IMR-90 (cell line): ENCODE data around the gene OLFM3. TPM values are rescaled to one million over a fixed set of nuclear protein-coding genes. Genes with fewer than 3 reads are reported as not detected.

ENCODE experiments used
- ATAC-seq: fragments of 200-7000 bp; cut with Tn5 transposase; 2 replicates; pipeline ENCODE4 v1.9.1; 2020; ENCODE audit warnings: low read depth, mild to moderate bottlenecking, moderate library complexity
- BruUV-seq: library from RNA; stranded (reverse); fragments of 400-500 nt; replicated peaks from 2 replicates; lab custom pipeline; 2021; lab: Mats Ljungman, UMichigan
- CTCF ChIA-PET: fragments of 300-600 bp; formaldehyde crosslinking; extraction: SDS; loops from one replicate; lab custom pipeline; 2021; ENCODE audit warnings: antibody characterized with exemption; lab: Yijun Ruan, JAX
- POLR2A ChIA-PET: fragments of 300-600 bp; sonication (Branson Sonifier 250); formaldehyde crosslinking; loops from one replicate; lab custom pipeline; 2022; ENCODE audit warnings: antibody characterized with exemption; ENCODE audit not compliant: unreplicated experiment; lab: Charles Lee
- DNase-seq: peaks from one replicate; pipeline ENCODE4 v3.0.0; 2013
- H2AFZ ChIP-seq: replicated peaks from 2 replicates; pipeline ENCODE3; 2013; ENCODE audit warnings: low read length, mild to moderate bottlenecking; ENCODE audit not compliant: poor library complexity
- H2AK5ac ChIP-seq: 2 replicates; pipeline ENCODE4 v1.6.1; 2013; ENCODE audit warnings: low read depth, low read length, inconsistent platforms
- H2AK9ac ChIP-seq: replicated peaks from 2 replicates; pipeline ENCODE3; 2013; ENCODE audit warnings: mild to moderate bottlenecking, low read depth, low read length, moderate library complexity; ENCODE audit not compliant: poor library complexity
- H2BK120ac ChIP-seq: 2 replicates; pipeline ENCODE4 v1.6.1; 2013; ENCODE audit warnings: low read depth, low read length, inconsistent platforms
- H2BK15ac ChIP-seq: 3 replicates; pipeline ENCODE4 v1.6.1; 2013; ENCODE audit warnings: low read depth, low read length, inconsistent platforms
- H2BK20ac ChIP-seq: 2 replicates; pipeline ENCODE4 v1.6.1; 2013; ENCODE audit warnings: low read depth, mild to moderate bottlenecking, inconsistent platforms, low read length, moderate library complexity
- H2BK5ac ChIP-seq: 2 replicates; pipeline ENCODE4 v1.6.1; 2013; ENCODE audit warnings: mild to moderate bottlenecking, low read depth, low read length, inconsistent platforms; ENCODE audit not compliant: poor library complexity, severe bottlenecking
- H3K14ac ChIP-seq: replicated peaks from 2 replicates; pipeline ENCODE4 v1.6.1; 2013; ENCODE audit warnings: low read depth, low read length, inconsistent platforms
- H3K18ac ChIP-seq: 2 replicates; pipeline ENCODE4 v1.6.1; 2013; ENCODE audit warnings: low read depth, low read length, control low read depth
- H3K23ac ChIP-seq: 2 replicates; pipeline ENCODE4 v1.6.1; 2013; ENCODE audit warnings: low read depth, low read length, inconsistent platforms
- H3K27ac ChIP-seq: 2 replicates; pipeline ENCODE4 v1.5.1; 2013; ENCODE audit warnings: mild to moderate bottlenecking, control low read depth, low read length; ENCODE audit not compliant: insufficient read depth
- H3K27me3 ChIP-seq: 2 replicates; pipeline ENCODE4 v1.6.1; 2013; ENCODE audit warnings: low read length; ENCODE audit not compliant: control insufficient read depth, insufficient read depth
- H3K36me3 ChIP-seq: 2 replicates; pipeline ENCODE4 v1.6.1; 2013; ENCODE audit warnings: low read length, mixed read lengths; ENCODE audit not compliant: control insufficient read depth, insufficient read depth
- H3K4ac ChIP-seq: 2 replicates; pipeline ENCODE4 v1.6.1; 2013; ENCODE audit warnings: low read depth, low read length, inconsistent platforms
- H3K4me1 ChIP-seq: 2 replicates; pipeline ENCODE4 v1.6.1; 2013; ENCODE audit warnings: low read length, mixed read lengths; ENCODE audit not compliant: control insufficient read depth, insufficient read depth
- H3K4me2 ChIP-seq: 2 replicates; pipeline ENCODE4 v1.6.1; 2013; ENCODE audit warnings: low read depth, mild to moderate bottlenecking, control low read depth, low read length, moderate library complexity
- H3K4me3 ChIP-seq: 2 replicates; pipeline ENCODE4 v1.5.1; 2013; ENCODE audit warnings: low read depth, mild to moderate bottlenecking, control low read depth, low read length, moderate library complexity; ENCODE audit not compliant: insufficient read depth
- H3K56ac ChIP-seq: 2 replicates; pipeline ENCODE4 v1.6.1; 2013; ENCODE audit warnings: low read length, inconsistent platforms; ENCODE audit not compliant: insufficient read depth; ENCODE audit errors: extremely low read depth
- H3K79me1 ChIP-seq, 2 experiments: 2 replicates each; pipeline ENCODE4 v1.6.1; 2013; ENCODE audit warnings: low read length in 2 of 2, inconsistent platforms in 1 of 2, low read depth in 1 of 2
- H3K9ac ChIP-seq: 2 replicates; pipeline ENCODE4 v1.6.1; 2013; ENCODE audit warnings: low read depth, low read length, control low read depth
- H3K9me1 ChIP-seq: 2 replicates; pipeline ENCODE4 v1.6.1; 2013; ENCODE audit warnings: low read length, inconsistent platforms; ENCODE audit not compliant: insufficient read depth
- H3K9me3 ChIP-seq: 2 replicates; pipeline ENCODE4 v1.6.1; 2013; ENCODE audit warnings: low read length; ENCODE audit not compliant: control insufficient read depth, insufficient read depth
- H4K20me1 ChIP-seq: 2 replicates; pipeline ENCODE4 v1.6.1; 2013; ENCODE audit warnings: low read length, inconsistent platforms; ENCODE audit not compliant: insufficient read depth
- H4K5ac ChIP-seq: 2 replicates; pipeline ENCODE4 v1.6.1; 2013; ENCODE audit warnings: mild to moderate bottlenecking, low read depth, low read length, control low read depth
- H4K8ac ChIP-seq, 2 experiments: 2 replicates each; pipeline ENCODE4 v1.6.1; 2013; ENCODE audit warnings: low read depth in 2 of 2, low read length in 2 of 2, control low read depth in 1 of 2, inconsistent platforms in 1 of 2
- H4K91ac ChIP-seq: 2 replicates; pipeline ENCODE4 v1.6.1; 2013; ENCODE audit warnings: low read depth, low read length, inconsistent platforms; ENCODE audit not compliant: insufficient read depth
- POLR2A ChIP-seq: IDR thresholded peaks from 2 replicates; pipeline ENCODE4 v1.6.1; 2012; ENCODE audit warnings: mild to moderate bottlenecking, low read depth, low read length
- dilution Hi-C: fragments of 300-500 bp; cut with HindIII; formaldehyde crosslinking; loops from one replicate; pipeline ENCODE4 v1.14.3; 2018; ENCODE audit warnings: low sequenced_read_pairs; ENCODE audit not compliant: unreplicated experiment
- in situ Hi-C: fragments of 300-500 bp; cut with MboI; formaldehyde crosslinking; loops from 3 replicates; pipeline ENCODE4 v1.14.3; 2019; ENCODE audit warnings: low sequenced_read_pairs, inconsistent platforms, mixed read lengths
- intact Hi-C: fragments of 100-400 bp; cut with micrococcal nuclease; formaldehyde crosslinking; loops from 2 replicates; pipeline ENCODE4 v1.10.0; 2022
- polyA plus RNA-seq, 3 experiments: library from polyadenylated mRNA; depleted of rRNA; stranded (reverse); fragments of >200 nt; gene quantifications; 2 replicates each; pipeline ENCODE4 v1.2.3, GENCODE V29; 2012; ENCODE audit warnings: low replicate concordance in 1 of 3
- total RNA-seq: library from RNA; depleted of rRNA; stranded (reverse); fragments of >200 nt; gene quantifications from 2 replicates; pipeline ENCODE4 v1.2.3, GENCODE V29; 2012

The OLFM3 gene
- total and polyA plus RNA-seq, 2 of the 4 experiments (the other 2 are of a cell fraction), result not detected

GRCh38 chr1:101826416-101826815 is 170.3 kb downstream of the OLFM3 start:
- Histone ChIP-seq H2AK5ac (no peak overlapping the region), H3K18ac (no peak overlapping the region), H3K4me3 (no peak overlapping the region), H2BK20ac (no peak overlapping the region), H2BK5ac (no peak overlapping the region), H3K14ac (no peak overlapping the region), H2AFZ (no peak overlapping the region), H3K36me3 (no peaks in the 10 kb centered on the region), H2AK9ac (no peak overlapping the region), H3K9me1 (no peaks in the 10 kb centered on the region), H4K91ac (no peak overlapping the region), H4K5ac (no peak overlapping the region), H3K4me2 (no peak overlapping the region), H3K27ac (no peak overlapping the region), H3K9me3 (no peaks in the 10 kb centered on the region), H4K8ac (no peak overlapping the region), H3K4ac (no peak overlapping the region), H3K4me1 (no peaks in the 10 kb centered on the region), H4K20me1 (no peaks in the 10 kb centered on the region), H3K23ac (no peak overlapping the region), H3K27me3 (no peaks in the 10 kb centered on the region), H3K9ac (no peak overlapping the region), H3K79me1 (no peaks in the 10 kb centered on the region), H3K56ac (no peak overlapping the region), H2BK120ac (no peak overlapping the region), H2BK15ac (no peak overlapping the region)
- no peak for DNase-seq
- BruUV-seq, result no TSS peak
- in situ Hi-C loops, result no loop called here
- no peak for ATAC-seq
- POLR2A ChIA-PET, result no interaction called here
- TF ChIP-seq POLR2A, result no peak
- dilution Hi-C loops, result no loop called here
- intact Hi-C loops, result no loop called here
- CTCF ChIA-PET, result interaction anchor here (0.7 kb wide), 1 partner anchor 1514 kb away, joined by 4 read pairs; no protein-coding TSS in a partner anchor
